Measurements from ENCODE around the gene CXCL3.

CXCL3 gene

DNA sequence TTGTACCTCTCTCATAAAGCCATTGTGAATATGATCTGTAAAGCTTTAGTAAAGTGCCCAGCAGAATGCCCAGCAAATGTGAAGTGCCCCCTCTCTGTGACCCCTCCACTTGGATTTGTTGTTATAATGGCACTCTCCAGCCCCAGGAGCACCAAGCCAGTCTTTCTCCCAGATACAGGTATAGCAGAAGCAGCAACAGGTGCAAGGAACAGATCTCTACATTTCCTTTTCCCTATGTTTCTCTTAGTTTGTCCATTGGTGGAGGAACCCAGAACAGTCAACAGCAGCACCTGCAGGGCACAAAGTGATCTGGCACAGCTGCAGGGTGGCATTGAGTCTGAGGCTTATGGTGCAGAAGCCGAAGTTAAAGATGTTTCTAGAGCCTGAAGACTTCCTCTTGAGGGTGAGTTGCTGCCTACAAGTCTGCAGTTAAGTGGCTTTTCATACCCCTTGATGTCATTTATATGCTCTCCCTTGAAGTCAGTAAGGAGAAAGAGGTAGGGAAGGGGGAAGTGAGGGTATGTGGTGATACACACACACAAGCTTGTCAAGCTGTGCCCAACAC, 16.1 kb upstream of the CXCL3 start:
- DNase-seq = no peak

DNA sequence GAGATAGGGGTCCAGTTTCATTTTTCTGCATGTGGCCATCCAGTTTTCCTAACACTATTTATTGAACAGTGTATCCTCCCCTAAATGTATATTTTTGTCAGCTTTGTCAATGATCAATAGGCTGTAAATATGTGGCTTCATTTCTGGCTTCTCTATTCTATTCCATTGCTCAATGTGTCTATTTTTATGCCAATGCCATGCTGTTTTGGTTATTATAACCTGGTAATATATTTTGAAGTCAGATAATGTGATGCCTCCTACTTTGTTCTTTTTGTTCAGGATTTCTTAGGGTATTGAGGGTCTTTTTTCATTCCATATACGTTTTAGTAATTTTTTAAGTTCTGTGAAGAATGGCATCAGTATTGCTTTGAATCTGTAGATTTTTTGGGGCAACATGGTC, 8.7 kb upstream of the CXCL3 start:
- no peak for DNase-seq

DNA sequence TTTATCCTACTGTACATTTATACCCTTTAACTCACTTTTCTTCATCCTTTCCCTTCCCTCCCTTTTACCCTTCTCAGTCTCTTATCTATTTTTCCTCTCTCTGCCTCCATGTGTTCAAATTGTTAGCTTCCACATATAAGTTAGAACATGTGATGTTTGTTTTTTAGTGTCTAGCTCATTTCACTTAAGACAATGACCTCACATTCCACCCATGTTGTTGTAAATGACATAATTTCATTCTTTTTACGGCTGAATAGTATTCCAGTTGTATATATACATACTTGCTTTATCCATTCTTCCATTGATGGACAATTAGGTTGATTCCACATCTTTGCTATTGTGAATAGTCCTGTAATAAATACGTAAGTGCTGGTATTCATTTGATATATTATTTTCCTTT, 7.3 kb upstream of the CXCL3 start:
- no peak for DNase-seq

DNA sequence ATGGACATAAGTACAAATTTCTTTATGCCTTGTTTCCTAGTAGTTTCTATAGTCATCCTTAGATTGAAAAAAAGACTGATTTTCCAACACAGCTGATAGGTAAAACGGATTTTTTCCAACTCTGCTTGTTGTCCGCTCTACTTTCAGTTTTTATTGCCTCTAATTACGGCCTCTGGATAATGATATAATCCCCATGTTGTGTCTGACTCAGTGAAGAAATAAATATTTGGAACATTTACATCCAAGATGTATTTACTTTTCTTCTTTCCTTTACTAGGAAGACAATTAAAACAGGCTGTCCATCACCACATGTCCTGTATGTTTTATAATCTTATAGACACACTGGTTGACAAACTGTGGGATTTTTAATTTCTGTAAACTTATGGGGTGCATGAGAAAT, 6.8 kb upstream of the CXCL3 start:
- no peak for DNase-seq

DNA sequence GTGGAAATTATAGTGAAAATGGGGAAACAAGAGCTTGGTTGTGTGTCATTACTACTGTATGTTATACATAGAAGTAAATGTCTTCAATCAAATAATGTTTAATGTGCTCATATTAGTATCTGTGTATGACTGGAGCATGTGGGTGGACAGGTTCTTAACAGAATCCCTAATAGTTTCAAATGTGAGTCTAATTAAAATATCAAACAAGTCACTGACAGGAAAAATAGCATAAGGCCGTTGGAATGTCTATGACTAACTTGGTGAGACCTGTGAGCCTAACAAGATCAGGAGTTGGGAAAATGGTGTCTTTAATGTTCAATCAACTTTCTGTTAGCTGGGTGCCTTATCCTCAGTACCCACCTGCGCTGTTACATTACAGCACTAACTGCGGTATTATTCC, 6.2 kb upstream of the CXCL3 start:
- no peak for DNase-seq

DNA sequence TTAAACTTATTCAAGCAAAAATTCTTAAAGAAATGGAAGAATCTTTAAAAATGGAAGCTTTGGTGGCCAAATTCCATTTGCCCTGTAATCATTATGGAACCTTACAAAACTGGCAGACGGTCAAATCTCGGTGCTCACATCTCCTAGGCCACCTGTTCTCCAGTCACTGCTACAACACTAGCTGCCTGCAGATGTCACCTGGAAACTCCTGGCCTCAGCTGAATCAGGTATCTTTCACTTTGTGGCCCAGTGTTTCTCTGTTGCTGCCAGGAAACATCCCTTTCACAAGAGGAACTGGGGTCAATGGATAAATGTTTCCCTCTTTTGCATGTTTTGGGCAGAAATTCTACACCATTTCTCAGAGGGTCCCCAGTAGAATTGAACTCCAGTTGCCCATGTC, 4.2 kb upstream of the CXCL3 start:
- no peak for DNase-seq

DNA sequence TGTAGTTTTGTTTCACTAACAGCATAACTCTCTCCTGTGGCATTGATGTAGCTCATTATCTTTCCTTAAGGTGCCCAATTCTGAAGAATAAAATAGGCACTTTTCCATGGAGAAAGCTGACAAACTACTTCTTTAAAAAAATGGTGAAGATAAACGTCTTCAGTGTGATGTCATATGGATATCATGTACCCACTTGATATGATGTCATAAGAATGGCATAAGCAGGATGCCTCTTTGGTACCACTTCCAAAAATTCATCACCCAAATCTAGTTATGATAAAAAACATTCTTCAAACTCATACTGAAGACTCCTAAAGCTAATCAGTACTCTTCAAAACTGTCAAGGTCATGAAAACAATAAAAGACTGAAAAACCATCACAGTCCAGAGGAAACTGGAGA, 2.9 kb upstream of the CXCL3 start:
- DNase-seq = no peak

DNA sequence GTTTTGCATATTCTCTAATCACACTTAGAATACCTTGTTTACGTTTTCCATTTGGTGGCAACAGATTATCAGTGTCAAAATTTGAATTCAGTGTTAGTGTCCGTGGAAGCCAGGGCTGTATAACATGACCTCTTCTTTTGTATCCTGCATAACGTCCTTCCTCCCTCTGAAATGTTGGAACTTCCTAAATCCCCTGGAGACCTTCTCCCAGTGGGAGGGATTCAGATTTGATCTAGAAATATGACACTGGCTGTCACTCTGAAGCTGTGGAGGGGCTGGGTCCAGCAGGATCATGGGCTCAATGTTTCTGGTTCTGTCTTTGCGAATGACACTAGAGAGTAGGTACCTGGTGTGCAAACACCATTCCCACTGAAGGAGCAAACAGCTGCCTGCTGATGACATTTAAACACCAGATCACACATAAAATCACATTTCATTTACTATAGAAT, 850 bp upstream of the CXCL3 start:
- DNase-seq = no peak

DNA sequence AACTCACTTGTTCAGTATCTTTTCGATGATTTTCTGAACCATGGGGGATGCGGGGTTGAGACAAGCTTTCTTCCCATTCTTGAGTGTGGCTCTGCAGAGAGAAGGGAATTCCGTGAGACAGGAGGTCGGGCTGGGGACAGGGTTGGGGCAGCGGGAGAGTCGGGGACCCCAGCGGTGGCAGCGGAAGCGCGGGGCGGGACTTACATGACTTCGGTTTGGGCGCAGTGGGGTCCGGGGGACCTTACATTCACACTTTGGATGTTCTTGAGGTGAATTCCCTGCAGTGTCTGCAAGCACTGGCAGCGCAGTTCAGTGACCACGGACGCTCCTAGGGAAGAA, 434 bp downstream of the CXCL3 start:
- no peak for DNase-seq

DNA sequence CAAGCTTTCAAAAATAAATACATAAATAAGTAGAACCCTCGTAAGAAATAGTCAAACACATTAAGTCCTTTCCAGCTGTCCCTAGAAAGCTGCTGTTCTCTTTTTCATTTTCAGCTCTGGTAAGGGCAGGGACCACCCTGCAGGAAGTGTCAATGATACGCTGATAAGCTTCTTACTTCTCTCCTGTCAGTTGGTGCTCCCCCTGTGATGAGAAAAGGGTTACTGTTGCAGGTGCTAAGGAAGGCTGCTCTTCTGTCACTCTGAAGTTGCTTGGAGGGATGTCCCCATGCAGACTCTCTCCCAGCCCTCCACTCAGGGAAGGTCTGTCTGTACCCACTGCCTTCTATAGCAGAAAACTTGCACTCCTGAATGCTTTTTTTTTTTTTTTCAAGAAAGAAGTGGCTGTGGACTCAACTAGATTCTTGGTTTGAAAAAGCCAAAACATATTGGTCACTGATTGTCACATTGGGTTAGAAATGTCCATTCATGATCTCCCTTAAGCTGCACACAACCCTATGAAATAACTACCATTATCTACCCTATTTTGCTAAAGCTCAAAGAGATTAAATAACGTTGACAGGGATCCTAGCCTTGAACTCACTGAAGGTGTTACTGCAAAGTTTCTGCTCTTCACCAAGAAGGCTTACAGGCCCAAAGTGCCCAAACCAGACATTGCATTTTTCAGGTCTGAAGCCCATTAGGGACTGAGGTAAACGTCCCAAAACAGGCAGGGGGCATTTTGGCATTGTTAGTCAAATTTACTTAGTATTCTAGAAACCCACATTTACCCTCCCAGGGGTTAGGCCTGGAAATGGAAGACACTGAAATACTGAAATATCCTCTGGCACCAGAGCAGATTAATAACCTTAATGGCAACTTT, 1.2 kb downstream of the CXCL3 start:
- no peak for DNase-seq

DNA sequence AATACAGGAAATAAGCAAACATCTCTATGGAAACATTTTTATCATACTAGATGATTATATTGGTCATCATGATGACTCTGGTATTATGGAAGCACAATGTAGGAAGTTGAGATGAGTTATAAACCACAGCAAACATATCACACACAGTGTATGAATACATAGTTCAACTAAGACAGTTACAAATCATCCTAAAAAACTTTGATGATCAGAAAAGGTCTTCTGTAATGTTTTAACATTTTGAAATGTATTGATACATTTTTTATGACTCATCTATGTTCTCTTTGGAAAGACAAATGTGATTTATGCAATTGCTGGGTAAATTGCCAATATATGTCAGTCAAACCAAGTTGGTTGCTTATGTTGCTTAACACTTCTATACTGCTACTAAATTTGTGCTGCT, 4.8 kb downstream of the CXCL3 start:
- DNase-seq = no peak

DNA sequence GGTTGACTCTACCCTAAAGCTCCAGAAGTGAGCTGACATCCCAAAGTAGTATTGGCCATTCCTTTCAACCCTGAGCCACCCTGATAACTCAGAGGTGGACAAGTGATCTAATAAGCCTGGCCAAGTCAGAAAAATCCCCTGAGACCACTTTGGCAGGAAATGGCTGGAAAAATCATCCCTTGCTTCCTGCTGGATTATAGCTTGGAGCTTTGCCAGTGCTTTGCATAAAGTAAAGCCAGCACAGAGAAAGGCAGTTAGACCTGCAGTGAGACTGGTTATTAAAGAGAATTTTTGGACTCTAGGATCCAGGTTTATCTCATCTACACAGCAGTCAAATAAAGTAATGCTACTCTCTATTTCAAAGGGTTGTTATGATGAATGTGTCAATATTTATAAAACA, 6.4 kb downstream of the CXCL3 start:
- no peak for DNase-seq

DNA sequence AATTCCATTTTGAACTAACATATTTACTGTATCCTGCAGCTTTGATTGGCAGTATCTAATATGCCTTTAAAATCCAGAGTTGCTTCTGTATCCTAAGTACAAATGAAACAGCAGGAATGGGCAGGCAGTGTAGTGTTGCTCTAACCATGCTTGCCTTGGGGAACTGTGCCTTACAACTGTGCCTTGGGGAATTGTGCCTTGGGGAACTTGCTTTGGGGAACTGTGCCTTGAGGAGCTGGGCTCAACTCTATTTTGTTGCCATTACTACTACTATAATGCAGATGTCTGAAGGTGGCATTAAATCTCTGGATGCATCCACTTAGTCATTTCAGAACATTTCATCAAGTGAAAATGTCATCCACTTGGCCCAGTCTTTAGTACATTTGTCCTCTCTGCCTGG, 6.9 kb downstream of the CXCL3 start:
- no peak for DNase-seq

DNA sequence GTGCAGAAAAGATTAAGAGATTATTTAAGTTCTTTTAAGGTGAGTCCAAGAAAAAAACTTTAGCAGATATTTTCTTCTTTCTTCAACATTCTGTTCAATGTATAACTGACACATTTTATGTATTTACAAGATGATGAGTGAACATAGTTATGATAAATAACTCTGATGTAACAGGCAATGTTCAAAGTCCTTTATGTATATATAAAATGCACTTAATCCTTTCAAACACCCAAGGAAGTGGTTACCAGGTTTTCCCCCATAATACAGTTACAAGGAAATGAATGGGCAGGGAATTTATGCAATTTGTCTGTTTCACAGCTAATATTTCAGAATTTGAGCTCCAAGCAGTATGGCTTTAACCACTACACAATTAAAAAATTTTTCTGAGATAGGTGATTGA, 8.2 kb downstream of the CXCL3 start:
- no peak for DNase-seq

DNA sequence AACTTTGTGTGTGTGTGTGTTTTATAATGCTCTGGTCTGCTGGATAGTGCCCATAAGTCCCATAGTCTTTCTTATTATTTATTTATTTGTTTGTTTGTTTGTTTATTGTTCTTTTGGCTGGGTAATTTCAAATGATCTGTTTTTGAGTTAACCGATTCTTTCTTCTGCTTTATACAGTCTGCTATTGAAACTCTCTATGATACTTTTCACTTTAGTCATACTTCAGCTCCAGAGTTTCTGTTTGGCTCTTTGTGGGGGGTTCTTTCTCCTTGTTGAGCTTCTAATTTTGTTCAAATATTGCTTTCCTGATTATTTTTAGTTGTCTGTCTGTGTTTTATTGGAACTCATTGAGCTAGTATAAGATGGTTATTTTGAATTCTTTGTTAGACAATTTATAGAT, 10.0 kb downstream of the CXCL3 start:
- no peak for DNase-seq

DNA sequence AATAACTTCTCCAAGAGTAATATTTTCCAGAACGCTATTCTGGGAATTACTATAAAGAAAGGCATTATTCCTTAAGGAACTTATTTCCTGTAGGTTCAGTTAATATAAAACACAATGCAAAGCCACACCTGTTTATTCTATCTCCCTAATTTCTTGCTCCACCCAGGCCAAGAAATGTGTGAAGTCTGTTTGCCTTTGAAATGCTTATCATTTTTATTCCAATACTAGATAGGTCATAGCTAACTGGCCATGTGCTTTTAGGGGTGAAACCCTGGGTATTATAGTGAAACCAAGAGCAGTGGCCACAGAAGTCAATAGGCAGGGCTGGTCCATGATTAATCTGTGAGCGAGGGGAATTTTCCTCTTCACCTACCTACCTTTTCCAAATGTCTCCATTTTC, 14.8 kb downstream of the CXCL3 start:
- DNase-seq = no peak

DNA sequence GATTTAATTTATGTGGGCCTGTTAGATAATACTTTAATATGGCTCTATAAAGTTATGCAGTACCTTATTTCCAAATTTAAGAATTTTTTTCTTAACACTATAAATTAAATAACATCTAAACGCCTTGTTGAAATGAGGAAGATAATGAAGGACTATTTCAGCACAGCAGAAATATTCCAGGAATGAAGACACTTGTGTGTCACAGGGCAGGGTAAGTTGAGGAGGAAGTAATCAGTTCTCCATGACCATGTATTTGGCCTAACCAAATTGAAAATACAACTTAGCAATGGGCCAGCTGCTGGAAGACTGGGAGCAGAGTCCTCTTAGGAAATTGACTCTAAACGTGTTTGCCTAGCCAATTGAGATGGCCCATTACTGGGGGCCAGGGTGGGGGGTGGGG, 16.9 kb downstream of the CXCL3 start:
- DNase-seq = no peak

DNA sequence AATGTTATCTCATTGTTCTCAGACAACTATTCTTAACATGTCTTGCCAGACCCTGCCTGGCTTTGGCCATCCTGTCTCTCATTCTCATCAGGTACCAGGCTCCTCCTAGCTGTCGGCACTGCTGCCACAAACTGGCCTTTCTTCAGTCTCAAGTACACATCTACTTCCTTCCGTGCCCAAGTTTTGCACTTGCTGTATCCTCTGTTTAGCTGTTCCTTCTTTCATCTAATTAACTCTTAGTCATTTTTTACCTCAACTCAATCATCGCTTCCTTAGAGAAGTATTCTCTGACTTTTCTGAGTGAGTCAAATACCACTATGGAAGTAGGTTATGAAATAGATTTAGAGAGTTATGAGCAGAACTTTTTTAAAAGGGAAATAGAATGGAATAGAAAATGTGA, 19.7 kb downstream of the CXCL3 start:
- DNase-seq = no peak

DNA sequence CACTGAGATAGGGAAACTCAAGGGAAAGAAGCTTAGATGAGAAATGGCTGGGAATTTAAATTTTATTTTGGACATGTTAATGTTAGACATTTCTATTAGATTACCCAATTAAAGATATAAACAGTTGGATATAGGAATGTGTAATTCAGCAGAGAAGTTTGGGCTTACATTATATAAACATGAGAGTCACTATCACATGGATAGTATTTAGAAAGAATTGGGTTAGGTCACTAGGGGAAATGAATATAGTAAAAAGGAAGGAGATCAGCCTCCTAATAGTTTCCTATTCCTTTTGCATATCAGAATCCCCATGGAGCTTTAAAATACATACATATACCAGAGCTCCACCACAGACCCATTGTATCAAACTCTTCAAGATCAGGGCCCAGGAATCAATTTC, 20.4 kb downstream of the CXCL3 start:
- no peak for DNase-seq

DNA sequence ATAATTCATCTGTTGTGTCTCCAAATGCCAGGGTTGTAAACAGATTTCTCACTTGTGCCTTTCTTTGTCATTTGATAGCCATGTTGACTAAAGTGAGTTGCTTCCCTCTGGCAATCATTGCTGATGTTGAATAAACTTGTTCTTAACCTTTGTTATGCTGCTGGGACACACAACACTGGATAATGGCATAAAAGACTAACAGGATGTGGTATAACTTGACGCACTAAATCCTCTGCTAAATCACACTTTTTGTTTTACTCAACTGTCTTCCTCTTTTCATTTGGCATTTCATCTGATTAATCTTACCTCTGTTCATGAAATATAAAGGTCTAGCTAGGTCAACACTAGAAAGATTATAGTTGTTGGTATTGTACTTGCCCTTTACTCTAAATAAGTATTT, 22.4 kb downstream of the CXCL3 start:
- DNase-seq = no peak

DNA sequence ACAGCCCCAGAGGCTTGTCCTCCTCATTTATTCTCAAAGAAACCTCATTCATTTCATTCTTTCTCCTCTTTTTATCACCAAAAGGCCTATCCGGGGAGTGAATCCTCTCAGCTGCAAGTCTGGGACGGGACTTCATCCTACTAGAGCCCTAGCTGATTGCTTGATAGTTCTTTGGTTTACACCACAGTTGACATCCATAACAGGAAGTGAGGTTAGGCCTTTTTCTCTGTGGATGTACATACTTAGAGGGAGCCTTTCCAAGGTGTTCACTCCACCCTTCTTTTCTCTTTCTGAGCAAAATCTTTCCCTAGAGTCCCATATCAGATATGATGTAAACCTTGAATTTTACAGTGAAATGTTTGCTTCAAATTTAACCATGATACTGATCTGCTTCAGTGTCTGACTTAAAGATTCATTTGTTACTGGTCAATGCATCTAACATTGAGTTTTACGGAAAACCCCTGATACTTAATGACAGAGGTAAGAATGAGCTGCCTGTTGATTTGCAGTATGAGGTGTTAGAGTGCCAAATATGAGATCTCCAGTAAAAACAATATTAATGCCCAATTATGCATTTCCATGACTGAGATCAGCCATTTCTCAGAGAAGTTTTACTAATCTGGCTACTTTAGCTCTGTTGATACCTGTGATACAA, 23.2 kb downstream of the CXCL3 start:
- DNase-seq = no peak

DNA sequence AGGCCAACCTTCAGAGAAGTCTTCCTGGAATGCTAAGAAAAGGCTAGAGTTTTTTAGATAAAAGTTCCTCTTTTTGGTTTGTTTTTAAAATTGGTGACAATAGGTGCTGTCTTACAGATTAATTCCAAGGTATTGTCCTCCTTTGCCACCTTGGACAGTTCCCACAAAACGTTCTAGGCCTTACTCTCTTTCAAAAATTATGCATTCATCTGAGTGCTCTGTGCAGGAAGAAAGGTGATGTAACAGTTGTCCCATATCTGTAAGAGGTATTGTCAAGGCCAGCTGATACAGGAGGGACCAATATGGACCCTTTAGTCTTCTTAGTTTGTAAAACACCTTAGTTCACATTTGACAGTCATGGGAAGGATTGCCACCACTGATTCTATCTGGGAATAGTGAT, 24.2 kb downstream of the CXCL3 start:
- no peak for DNase-seq

DNA sequence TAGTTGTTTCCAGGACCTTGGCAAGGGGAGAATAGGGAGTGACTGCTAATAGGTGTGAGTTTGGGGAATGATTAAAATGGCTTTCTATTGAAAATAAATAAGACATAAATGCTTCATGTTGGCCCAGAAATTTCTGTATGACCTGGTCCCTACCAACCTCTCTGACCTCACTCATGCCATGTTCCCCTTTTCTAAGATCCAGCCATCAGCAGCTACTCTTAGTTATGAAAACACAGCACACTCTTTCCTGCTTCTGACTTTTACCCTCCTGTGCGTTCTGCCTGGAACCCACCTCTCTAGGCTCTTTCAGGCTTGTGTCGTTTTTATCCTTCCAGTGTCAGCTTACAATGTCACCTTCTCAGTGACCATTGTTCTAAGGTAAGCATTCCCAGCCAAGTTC, 25.2 kb downstream of the CXCL3 start:
- no peak for DNase-seq

DNA sequence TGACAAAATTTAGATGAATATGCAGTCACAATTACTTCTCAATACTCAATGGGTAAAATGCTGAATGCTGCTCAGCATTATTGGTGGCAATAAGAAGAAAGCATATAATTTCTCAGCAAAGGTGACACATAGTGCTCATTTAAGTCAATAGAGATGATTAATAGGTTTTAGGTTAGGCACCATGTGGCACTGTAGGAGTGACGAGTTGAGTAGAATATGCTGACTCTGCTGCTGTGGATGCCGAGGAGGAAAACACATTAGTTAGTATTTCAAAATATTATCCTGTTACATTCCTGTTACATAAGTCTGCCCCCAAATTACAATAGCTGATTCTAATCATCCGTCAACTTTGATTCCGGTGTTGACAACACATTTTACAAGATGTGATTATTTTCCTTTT, 26.4 kb downstream of the CXCL3 start:
- no peak for DNase-seq

DNA sequence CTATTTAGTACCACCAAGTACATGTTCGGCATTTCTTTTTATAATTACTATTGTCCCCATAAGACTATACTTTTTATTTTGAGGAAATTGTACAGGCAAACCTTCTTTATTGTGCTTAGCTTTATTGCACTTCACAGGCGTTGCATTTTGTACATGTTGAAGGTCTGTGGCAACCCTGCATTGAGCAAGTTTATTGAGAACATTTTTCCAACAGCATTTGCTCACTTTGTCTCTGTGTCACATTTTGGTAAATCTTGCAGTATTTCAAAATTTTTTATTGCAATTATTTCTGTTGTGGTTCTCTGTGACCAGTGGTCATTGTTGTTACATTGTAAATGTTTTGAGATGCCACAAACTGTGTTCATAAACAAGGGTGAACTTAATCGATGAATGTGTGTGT, 29.2 kb downstream of the CXCL3 start:
- no peak for DNase-seq

All from stimulated activated CD4-positive, alpha-beta T cell treated with anti-CD3 and anti-CD28 coated beads, Interleukin-15, amount 100 ng/mL, for 24 hours (primary cell).